Measurements from ENCODE around the gene GAREM1. TPM values are rescaled to one million over a fixed set of nuclear protein-coding genes. Genes with fewer than 3 reads are reported as not detected.

GAREM1 gene
- total and polyA plus RNA-seq, 4 donors: 3.0 to 13.7 (median 8.5) TPM

GRCh38 chr18:32422978-32423740 lies 47.5 kb downstream of the GAREM1 start:
- Histone ChIP-seq H3K27ac (ENCODE audit: low read depth in 1 of 2, low read length in 1 of 2) (no peak overlapping the region), H3K9me3 (ENCODE audit: control insufficient read depth in 4 of 4, insufficient read depth in 3 of 4, low read length in 3 of 4) (no peaks in the 10 kb centered on the region), H3K9ac (ENCODE audit: insufficient read depth in 1 of 2, low read length in 2 of 2) (no peak overlapping the region), H3K36me3 (ENCODE audit: control insufficient read depth in 4 of 4, insufficient read depth in 4 of 4, low read length in 4 of 4) (peaks cover 0 to 4% (median 0%) of the 10 kb centered on the region in 4 donors), H3K4me3 (no peak overlapping the region), H3K27me3 (ENCODE audit: control insufficient read depth in 3 of 3, insufficient read depth in 3 of 3, low read length in 2 of 3) (no peaks in the 10 kb centered on the region), H3K4me1 (ENCODE audit: control insufficient read depth in 5 of 5, insufficient read depth in 5 of 5, low read length in 5 of 5) (peaks cover 0 to 36% (median 4%) of the 10 kb centered on the region in 5 donors)
- TF ChIP-seq, protein P1, sequence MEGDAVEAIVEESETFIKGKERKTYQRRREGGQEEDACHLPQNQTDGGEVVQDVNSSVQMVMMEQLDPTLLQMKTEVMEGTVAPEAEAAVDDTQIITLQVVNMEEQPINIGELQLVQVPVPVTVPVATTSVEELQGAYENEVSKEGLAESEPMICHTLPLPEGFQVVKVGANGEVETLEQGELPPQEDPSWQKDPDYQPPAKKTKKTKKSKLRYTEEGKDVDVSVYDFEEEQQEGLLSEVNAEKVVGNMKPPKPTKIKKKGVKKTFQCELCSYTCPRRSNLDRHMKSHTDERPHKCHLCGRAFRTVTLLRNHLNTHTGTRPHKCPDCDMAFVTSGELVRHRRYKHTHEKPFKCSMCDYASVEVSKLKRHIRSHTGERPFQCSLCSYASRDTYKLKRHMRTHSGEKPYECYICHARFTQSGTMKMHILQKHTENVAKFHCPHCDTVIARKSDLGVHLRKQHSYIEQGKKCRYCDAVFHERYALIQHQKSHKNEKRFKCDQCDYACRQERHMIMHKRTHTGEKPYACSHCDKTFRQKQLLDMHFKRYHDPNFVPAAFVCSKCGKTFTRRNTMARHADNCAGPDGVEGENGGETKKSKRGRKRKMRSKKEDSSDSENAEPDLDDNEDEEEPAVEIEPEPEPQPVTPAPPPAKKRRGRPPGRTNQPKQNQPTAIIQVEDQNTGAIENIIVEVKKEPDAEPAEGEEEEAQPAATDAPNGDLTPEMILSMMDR (IDR thresholded peaks at IDR 0.05; ENCODE audit: control extremely low read depth, extremely low read depth): no peak
- ATAC-seq (ENCODE audit: insufficient read depth, low FRiP score): no peak
- DNase-seq: no peak
- whole genome bisulfite sequencing, 2 donors: 92 to 93% methylated on average over 4 of the region's 4 CpGs

GRCh38 chr18:32422201-32422600 lies 48.5 kb downstream of the GAREM1 start:
- H3K9me3 ChIP-seq (ENCODE audit: control insufficient read depth in 4 of 4, insufficient read depth in 3 of 4, low read length in 3 of 4): no peaks in the 10 kb centered on the region
- TF ChIP-seq, protein P1 (IDR thresholded peaks at IDR 0.05; ENCODE audit: control extremely low read depth, extremely low read depth): no peak
- peaks cover 0 to 5% (median 0%) of the 10 kb centered on the region in 4 donors for H3K36me3 ChIP-seq (ENCODE audit: control insufficient read depth in 4 of 4, insufficient read depth in 4 of 4, low read length in 4 of 4)
- WGBS, 2 donors: 87 to 91% methylated on average over 3 of the region's 3 CpGs
- peaks cover 0 to 33% (median 4%) of the 10 kb centered on the region in 5 donors for H3K4me1 ChIP-seq (ENCODE audit: control insufficient read depth in 5 of 5, insufficient read depth in 5 of 5, low read length in 5 of 5)
- DNase-seq: no peak
- H3K4me3 ChIP-seq: no peak overlapping the region
- H3K27me3 ChIP-seq (ENCODE audit: control insufficient read depth in 3 of 3, insufficient read depth in 3 of 3, low read length in 2 of 3): no peaks in the 10 kb centered on the region
- H3K27ac ChIP-seq (ENCODE audit: low read depth in 1 of 2, low read length in 1 of 2): no peak overlapping the region
- H3K9ac ChIP-seq (ENCODE audit: insufficient read depth in 1 of 2, low read length in 2 of 2): no peak overlapping the region
- no peak for ATAC-seq (ENCODE audit: insufficient read depth, low FRiP score)

DNA sequence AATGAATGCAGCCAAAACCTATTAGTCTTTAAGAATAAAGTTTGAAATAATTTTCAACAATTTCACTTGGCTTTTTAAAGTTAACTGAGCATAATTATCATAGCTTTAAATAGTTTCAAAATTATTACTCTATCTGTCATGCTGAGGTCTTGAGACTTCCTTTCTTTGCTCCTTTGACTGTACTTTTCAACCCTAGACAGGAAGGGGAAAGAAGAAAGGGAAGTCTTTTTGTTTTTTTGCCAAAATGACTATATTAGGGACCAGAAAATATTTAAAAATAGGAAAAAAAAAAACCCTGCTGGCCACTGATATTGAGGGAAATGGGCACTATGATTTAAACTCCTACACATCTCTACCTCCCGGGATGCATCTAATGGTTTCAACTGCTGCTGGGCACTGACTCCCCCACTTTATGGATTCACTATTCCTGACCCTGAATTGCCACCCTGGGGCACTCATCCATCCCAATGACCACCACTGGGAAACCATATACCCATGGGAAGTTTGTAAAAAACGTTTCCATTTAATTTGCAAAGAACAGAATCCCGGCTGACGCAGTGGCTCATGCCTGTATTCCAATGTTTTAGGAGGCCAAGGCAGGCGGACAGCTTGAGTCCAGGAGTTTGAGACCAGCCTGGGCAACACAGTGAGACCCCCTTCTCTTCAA lies 50.5 kb downstream of the GAREM1 start:
- H3K4me1 ChIP-seq (ENCODE audit: control insufficient read depth in 5 of 5, insufficient read depth in 5 of 5, low read length in 5 of 5): peaks cover 0 to 26% (median 4%) of the 10 kb centered on the region in 5 donors
- ATAC-seq (ENCODE audit: insufficient read depth, low FRiP score): no peak
- TF ChIP-seq, protein P1 (IDR thresholded peaks at IDR 0.05; ENCODE audit: control extremely low read depth, extremely low read depth): no peak
- WGBS, 2 donors: 65 to 73% methylated on average over 5 of the region's 5 CpGs
- H3K4me3 ChIP-seq: no peak overlapping the region
- no peak for DNase-seq
- no peaks in the 10 kb centered on the region for H3K27me3 ChIP-seq (ENCODE audit: control insufficient read depth in 3 of 3, insufficient read depth in 3 of 3, low read length in 2 of 3)
- H3K27ac ChIP-seq (ENCODE audit: low read depth in 1 of 2, low read length in 1 of 2): no peak overlapping the region
- H3K36me3 ChIP-seq (ENCODE audit: control insufficient read depth in 4 of 4, insufficient read depth in 4 of 4, low read length in 4 of 4): peaks cover 0 to 5% (median 0%) of the 10 kb centered on the region in 4 donors
- no peaks in the 10 kb centered on the region for H3K9me3 ChIP-seq (ENCODE audit: control insufficient read depth in 4 of 4, insufficient read depth in 3 of 4, low read length in 3 of 4)
- no peak overlapping the region for H3K9ac ChIP-seq (ENCODE audit: insufficient read depth in 1 of 2, low read length in 2 of 2)

All from lung (tissue), 12 donors.